T1000 (cell line): ENCODE measurements around the gene CACNA2D3.

ENCODE experiments used
- DNase-seq: peaks from one replicate; lab custom pipeline; 2025; ENCODE audit warnings: mixed read lengths; lab: John Stamatoyannopoulos, UW

The CACNA2D3 gene

DNA sequence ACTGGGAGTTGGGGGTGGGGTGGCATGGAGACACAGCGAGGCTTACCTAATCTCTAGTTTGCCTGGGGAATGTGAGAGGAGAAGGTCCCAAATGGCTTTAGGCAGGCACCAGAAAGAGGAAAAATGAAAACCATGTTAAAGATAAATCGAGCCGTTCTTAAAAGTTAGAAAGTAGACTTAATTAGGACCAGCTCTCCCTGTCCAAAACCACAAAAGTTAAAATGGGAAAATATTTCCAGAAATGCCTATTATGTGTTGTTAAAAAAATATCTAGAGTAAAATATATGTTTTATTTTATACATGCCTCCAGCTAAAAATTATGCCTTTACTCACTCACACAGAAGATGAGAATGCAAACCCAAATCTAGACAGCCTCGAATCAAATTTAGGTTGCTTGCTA is 755.4 kb downstream of the CACNA2D3 start:
- DNase-seq, result no peak

DNA sequence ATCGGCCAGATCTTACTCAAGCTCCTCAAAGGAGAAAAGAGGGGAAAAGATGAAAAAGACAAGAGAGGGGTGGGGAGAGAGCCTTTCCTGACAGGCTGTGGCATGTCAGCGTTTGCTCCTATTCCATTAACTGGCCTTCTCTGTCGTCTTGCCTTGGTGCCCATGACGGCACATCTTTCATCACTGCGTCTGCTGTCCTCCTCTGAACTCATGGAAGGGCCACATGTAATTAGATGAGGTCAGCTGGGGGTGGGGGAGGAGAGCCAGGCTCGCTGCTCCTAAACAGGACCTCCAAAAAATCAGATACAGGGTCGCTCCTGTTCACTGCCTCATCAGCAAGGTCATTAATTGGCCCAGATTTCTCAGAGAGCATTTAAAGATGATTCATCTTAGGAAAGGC is 755.8 kb downstream of the CACNA2D3 start:
- no peak for DNase-seq

GRCh38 chr3:54882129-54882833 is 759.9 kb downstream of the CACNA2D3 start:
- peak; percentile 52 for DNase-seq

GRCh38 chr3:54888162-54888561 is 765.8 kb downstream of the CACNA2D3 start:
- no peak for DNase-seq

- no peak for DNase-seq
Measured at GRCh38 chr3:54888873-54889272, 766.5 kb downstream of the CACNA2D3 start.

GRCh38 chr3:54889731-54890130 is 767.4 kb downstream of the CACNA2D3 start:
- no peak for DNase-seq

DNA sequence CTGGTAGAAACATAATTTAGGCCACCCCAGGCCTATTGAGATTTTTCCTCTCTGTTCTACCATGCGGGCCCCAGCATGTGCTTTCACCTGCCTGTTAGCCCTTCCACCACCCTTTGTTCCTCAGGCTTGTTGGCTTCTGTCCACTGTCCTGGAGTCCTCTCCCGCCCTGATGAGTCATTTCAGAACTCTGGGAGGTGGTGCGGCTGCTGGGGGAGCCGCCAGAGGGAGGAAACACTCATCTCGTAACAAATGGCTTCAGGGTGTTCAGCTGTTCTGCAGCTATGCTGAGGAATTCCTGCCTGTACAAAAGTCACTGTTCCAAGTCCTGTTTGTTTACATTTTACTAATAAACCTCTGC is 769.2 kb downstream of the CACNA2D3 start:
- DNase-seq, result peak; percentile 94

DNA sequence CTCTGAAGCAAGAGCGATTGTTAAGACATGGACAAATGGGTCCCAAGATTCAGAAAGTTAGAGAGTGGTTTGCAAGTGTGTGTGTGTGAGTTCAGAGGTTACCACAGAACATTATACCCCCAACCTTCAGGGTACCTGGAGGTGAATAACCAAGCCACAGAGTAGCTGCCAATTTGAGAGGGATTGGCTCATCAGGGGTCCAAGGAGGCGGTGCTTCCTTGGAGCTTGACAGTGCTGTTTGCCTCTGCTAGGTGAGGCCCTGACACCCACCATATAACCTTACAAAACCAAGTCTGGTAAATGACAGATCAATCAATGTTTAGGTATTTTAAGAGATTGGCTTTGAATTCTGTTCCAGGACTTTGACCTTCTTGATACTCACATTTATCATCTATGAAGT is 769.8 kb downstream of the CACNA2D3 start:
- DNase-seq, result no peak

DNA sequence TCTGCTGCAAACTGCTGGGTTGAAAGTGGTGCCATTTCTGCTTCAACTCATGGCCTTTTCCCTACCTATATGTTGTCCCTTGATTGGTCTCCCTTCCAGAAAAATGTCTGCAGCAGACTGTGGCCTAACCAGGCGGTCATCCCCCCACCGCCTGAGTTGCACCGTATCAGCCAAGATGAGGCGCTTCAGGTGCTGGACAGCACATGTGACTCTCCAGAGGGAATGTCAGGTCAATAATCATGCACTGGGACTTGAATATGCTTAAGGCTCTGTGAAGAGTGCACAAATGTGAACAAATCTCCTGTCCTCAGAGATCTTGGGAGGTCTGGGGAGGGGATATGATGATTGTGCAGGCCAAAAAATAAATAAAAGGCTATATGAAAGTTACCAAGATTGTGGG is 773.3 kb downstream of the CACNA2D3 start:
- DNase-seq, result no peak

DNA sequence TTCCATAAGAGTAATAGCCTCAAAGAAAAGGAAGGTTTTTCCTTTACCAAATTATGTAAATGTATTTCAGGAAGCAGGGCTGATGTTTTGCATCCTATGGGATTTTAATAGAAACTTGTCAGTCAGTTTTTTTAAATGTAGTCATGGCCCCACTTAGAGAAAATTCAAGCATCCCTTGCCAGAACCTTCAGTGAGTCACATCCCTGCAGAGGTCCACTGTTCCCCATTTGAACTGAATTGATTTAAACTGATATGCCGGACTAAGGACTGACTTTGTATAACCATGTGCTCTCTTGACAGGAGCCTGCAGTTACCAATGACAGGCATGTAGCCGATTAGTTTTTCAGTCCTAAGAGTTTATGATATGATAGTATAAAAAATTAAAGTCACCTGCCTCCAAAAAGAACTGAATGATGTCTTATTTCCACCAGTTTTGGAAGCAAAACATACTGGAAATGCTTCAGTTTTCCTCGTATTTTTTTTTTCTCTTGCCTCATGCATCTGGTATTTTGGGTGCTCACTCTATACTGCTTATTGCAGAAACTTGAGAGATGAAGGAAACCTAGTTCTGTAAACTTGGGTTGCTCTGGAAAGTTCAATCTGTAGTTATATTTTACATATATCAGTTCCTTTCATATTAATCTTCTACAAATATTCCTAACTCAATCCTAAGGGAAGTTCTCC is 774.8 kb downstream of the CACNA2D3 start:
- no peak for DNase-seq

DNA sequence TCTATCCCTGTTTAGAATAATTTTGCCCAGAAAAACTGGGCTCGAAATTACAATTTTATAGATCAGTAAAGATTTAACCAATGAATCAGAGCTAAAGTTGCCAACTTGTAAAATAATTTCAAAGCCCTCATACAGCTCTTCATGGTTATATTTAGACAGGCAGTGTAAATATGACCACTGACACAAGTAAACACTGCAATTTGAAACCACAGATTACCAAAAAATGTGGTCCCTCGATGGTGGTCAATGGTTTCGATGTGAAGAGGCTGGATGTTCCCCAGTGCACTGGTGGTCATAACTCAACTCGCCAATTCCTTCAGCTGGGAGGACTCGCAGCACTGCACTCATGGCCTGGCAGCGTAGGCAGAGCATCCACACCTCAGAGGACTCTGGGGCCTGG is 776.9 kb downstream of the CACNA2D3 start:
- no peak for DNase-seq

DNA sequence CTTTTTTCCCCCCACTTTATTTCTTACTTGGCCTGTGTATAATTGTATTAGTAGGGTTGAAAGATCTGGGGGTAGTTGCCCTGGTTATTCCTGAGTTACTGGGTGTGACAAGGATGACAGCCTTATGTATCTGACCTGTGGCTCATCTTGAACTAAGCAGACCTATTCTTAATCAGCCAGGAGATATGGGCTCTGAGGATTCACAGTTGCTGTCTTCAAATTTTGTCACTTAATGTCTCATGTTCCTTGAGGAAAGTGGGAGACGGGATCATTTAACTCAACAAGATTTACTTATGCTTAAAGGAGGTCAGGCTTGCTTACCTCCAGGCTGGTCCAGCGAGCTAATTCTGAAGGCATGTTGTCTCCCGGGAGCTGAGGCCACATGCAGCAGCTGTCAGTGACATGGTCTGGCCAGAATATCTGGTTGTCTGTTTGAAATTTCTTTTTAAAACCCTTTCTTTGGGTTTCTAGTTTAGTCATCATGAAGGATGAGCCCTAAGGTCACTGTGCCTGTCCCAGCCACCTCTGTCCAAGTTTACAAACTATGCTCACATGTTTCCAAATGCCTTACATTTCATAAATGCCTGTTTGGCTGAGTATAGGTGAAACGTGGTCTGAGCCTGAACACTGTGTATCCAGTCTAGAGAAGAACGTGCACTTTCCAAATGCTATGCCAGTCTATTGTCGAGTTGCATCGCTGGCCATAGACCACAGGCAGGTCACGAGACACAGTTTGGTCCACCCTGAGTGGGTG is 778.7 kb downstream of the CACNA2D3 start:
- DNase-seq, result no peak

- no peak for DNase-seq
Measured at GRCh38 chr3:54901906-54902685, 779.7 kb downstream of the CACNA2D3 start.

- no peak for DNase-seq
Measured at GRCh38 chr3:54905261-54905888, 783.0 kb downstream of the CACNA2D3 start.

DNA sequence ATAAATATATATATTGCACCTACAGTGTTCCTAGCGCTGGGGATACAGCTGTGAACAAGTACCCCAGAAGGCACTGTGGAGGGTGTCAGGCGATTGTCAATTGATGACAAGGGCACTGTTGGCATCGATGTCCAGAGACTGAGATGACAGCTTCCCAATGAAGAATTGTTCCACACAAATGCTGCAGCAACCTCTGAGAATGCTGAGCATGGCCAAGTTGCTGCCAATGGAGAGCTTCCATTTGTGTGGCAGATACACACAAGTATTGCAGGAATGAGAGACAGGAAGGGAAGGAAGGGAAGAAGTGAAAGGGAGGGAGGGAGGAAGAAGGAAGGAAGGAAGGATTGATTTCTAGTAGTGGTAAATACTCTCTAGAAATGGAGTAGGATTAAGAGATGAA is 783.6 kb downstream of the CACNA2D3 start:
- DNase-seq, result no peak

DNA sequence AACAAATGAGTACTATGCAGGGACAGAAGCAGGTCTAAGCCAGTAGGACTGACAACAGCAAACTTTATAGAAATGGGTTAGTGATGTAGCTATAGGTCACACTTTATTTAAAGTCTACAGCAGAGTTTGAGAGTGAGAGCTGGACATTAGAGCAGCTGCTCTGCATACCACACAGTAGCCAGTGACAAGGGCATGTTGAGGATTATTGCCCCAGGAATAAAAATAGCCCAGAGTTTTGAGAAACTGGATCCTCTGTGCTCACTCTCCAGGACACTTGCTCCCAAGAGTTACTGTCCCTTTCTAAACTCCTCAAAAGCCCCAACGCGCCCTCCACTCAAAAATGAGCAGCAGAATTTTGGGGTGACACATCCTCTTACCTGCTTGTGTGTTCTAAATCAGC is 784.4 kb downstream of the CACNA2D3 start:
- DNase-seq, result no peak

GRCh38 chr3:54909191-54909590 is 786.8 kb downstream of the CACNA2D3 start:
- DNase-seq, result no peak

GRCh38 chr3:54914180-54914579 is 791.8 kb downstream of the CACNA2D3 start:
- no peak for DNase-seq

GRCh38 chr3:54915181-54915580 is 792.8 kb downstream of the CACNA2D3 start:
- DNase-seq, result no peak

GRCh38 chr3:54915976-54916375 is 793.6 kb downstream of the CACNA2D3 start:
- no peak for DNase-seq

DNA sequence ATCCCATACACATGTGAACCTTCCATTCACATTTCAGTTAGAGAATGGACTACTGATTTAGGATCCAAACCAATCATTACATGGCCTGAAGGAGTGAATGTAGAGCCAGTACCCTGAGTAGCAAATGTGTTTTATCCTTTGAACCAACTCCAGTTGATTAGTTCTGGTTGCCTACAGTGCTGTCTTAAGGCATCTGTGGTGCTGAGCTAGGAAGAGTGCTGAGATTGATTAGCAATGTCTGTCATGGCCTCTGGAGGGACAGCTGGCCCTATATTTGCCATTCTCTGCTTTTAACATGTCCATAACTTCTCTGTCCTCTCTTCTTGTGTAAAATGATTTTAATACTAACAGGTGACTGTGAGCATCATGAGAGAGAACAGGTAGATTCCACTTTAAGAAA is 794.4 kb downstream of the CACNA2D3 start:
- DNase-seq, result no peak

- no peak for DNase-seq
Measured at GRCh38 chr3:54917174-54917573, 794.8 kb downstream of the CACNA2D3 start.
